GM18861 (cell line): ENCODE results near the gene FAAP24.
"Not testable (repeated sequence)": the region's sequence is repeated elsewhere in the genome, so short reads cannot be mapped to it uniquely, and the experiment has no call there.

Experiments used
- ATAC-seq: cut with Tn5 transposase; IDR thresholded peaks from one replicate; pipeline ENCODE4 v1.9.1; 2021; ENCODE audit not compliant: unreplicated experiment

FAAP24 gene

GRCh38 chr19:32997716-32998355, 25.8 kb downstream of the FAAP24 start:
- no peak for ATAC-seq

DNA sequence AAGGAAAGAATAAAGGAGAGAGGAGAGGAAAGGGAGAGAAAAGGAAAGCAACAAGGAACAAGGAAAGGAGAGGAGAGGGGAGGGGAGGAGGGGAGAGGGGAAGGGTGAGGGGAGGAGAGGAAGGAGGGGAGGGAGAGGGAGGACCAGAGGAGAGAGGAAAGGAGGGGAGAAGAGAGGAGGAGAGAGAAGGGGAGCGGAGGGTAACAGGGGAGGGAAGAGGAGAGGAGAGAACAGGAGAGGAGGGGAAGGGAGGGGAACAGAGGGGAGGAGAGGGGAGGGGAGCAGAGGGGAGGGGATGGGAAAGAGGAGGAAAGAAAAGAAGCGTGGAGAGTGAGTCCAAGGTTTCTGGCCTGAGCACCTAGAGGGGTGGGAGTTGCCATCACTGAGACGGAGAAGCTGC, 26.7 kb downstream of the FAAP24 start:
- ATAC-seq: no peak

DNA sequence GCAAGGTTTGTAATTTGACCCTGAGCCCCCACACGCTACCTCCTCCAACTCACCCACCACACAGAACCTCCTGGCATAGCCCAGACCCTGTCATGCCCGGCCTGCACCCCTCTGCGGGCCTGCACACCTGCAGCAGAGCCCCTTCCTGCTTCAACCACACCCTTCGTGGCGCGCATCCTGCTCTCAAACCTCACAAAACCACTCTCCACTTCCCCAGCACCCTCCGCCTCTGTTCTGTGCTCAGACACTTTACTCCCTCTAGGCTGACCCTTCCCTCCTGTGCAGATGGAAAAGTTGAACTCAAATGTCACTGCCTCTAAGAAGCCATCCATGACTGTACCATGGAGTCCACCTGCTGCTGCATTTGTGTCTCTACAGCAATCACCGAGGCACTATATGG, 28.5 kb downstream of the FAAP24 start:
- ATAC-seq: no peak

- ATAC-seq: no peak
Measured at GRCh38 chr19:33000910-33001309, 28.9 kb downstream of the FAAP24 start.

- ATAC-seq: not testable (repeated sequence)
Measured at GRCh38 chr19:33002126-33002865, 30.3 kb downstream of the FAAP24 start.

DNA sequence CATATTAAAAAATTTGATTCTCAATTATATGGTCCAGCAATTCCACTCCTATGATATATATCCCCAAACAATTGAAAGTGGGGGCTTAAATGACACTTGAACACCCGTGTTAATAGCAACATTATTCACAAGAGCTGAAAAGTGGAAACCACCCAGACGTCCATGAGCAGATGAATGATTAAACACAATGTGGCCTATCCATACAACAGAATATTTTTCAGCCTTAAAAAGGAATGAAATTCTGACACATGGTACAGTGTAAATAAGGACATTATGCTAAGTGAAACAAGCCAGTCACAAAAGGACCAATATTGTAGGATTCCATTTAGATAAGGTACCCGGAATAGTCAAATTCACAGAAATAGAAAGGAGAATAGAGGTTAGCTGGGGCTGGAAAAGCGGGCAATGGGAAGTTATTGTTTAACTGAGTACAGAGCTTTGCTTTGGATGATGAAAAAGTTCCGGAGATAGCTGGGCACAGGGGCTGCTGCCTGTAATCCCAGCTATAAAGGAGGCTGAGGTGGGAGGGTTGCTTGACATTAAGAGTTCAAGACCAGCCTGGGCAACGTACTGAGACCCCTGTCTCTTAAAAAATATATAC, 31.5 kb downstream of the FAAP24 start:
- ATAC-seq: not testable (repeated sequence)

GRCh38 chr19:33005440-33005839, 33.4 kb downstream of the FAAP24 start:
- no peak for ATAC-seq

DNA sequence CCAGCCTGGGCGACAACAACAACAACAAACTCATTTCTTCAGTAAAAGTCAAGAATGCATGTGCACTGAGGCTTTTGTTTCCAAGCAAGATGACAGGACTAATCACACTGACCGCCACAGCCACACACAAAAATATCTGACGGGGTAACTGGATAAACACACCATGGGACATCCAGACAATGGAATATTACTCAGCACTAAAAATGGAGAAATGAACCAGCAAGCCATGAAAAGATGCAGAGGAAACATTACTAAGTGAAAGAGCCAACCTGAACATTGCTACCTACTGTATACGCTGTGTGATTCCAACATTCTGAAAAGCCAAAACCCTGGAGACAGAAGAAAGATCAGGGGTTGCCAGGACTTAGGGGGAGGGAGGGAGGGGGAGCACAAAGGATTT, 36.7 kb downstream of the FAAP24 start:
- ATAC-seq: no peak

- not testable (repeated sequence) for ATAC-seq
Measured at GRCh38 chr19:33010891-33011290, 38.8 kb downstream of the FAAP24 start.

DNA sequence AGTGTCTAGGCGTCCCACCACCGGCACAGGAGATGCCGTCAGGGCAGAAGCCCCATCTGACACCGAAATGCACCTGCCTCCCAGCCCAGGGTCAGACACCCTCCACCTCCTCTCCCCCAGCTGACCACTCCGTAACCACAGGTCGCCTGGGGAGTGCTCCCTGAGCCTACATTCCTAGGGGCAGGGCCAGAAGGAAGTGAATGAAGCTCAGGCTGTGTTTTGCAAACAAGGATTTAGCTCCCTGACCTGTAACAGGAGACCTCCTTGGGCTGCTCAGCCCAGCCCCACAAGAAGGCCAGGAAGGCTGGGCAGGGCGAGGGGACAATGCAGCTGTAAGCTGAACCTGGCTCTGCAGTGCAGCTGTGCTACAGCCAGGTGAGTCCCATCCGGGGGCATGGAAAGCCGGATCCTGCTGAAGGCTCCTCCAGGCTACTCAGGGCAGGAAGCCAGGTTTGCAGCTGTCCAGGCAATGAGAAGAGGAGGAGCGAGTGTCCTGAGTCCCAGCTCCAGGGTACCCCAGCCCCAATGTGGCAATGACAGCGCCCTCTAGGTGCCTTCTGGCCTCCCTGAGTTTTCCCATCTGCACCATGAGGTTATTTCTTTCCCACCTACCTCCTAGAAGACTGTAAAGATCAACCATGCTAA, 50.6 kb downstream of the FAAP24 start:
- ATAC-seq: no peak

DNA sequence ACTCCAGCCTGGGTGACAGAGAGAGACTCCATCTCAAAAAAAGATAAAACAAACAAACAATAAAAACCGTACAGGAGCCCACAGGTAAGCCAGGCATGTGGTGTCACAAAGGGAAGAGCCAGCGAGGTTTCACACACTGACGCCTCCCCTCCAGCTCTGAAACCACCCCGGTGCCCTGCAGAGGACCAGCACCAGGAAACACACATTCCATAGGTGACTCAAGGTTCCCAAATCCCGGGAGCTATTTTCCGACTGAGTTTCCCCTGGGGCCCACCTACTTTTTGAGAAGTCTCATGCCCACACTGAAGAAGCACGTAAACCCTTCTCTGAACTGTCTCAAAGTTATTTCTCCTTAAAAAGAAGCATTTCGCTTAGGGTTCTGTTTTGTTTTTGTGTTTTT, 52.4 kb downstream of the FAAP24 start:
- no peak for ATAC-seq

DNA sequence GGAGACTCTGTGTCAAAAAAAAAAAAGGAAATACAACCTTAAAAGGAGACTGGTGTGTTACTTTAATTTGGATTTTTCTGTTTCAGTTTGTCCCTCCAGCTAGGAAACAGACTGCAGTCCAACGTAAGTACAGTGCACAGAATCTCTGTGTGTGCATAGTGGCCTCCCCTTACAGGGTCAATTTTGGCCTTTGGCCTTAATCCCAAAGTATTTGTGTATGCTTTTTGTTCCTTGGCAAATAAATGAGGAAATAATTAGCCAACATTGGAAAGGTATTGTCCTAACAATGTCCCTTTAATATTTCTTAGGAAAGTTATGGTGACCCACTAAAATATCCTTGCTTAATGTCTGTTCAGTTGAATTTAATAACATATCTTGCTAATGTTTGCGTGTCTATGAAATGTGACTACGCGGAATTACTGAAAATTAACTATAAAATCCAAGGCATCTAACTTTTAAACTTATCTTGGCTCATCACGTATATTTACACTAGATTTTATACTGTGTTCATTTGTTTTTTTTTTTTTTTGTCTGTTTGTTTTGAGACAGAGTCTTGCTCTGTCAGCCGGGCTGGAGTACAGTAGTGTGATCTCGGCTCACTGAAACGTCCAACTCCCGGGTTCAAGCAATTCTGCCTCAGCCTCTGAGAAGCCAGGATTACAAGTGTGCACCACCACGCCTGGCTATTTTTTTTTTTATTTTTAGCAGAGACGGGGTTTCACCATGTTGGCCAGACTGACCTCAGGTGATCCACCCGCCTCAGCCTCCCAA, 53.6 kb downstream of the FAAP24 start:
- ATAC-seq: not testable (repeated sequence)

- ATAC-seq: not testable (repeated sequence)
Measured at GRCh38 chr19:33026602-33027001, 54.6 kb downstream of the FAAP24 start.
